AG04450 (cell line): Measurements from ENCODE around the gene HDHD2. TPM values are rescaled to one million over a fixed set of nuclear protein-coding genes. Genes with fewer than 3 reads are reported as not detected.
A peak's percentile ranks its signal among the peaks of the same experiment; 100 is the strongest.
"Not testable (repeated sequence)": the region's sequence is repeated elsewhere in the genome, so short reads cannot be mapped to it uniquely, and the experiment has no call there.

Experiments used
- CTCF ChIA-PET: fragments of 300-600, 350-600 bp; formaldehyde crosslinking; extraction: SDS; loops from one replicate; lab custom pipeline; 2022; ENCODE audit warnings: antibody characterized with exemption, inconsistent platforms; lab: Charles Lee
- POLR2A ChIA-PET: fragments of 350-600 bp; formaldehyde crosslinking; extraction: SDS; loops from one replicate; lab custom pipeline; 2021; ENCODE audit warnings: antibody characterized with exemption, inconsistent platforms; lab: Yijun Ruan, JAX
- DNase-seq: peaks from one replicate; pipeline ENCODE4 v3.0.0-alpha.2; 2011; ENCODE audit warnings: low read depth, low spot score
- H3K27ac ChIP-seq: one replicate; pipeline ENCODE4 v1.5.1; 2012; ENCODE audit warnings: low read depth, low read length, control low read depth
- H3K27me3 ChIP-seq: one replicate; pipeline ENCODE4 v1.6.0; 2012; ENCODE audit warnings: low read length; ENCODE audit not compliant: control insufficient read depth, insufficient read depth
- H3K4me3 ChIP-seq: 2 replicates; pipeline ENCODE4 v1.5.1; 2011; ENCODE audit warnings: mild to moderate bottlenecking, low read depth, low read length, control low read depth
- H3K9me3 ChIP-seq: 2 replicates; pipeline ENCODE4 v1.5.1; 2012; ENCODE audit warnings: low read length; ENCODE audit not compliant: control insufficient read depth, insufficient read depth
- polyA minus RNA-seq: library from RNA; depleted of rRNA, polyadenylated mRNA; stranded (reverse); fragments of >200 nt; gene quantifications from 2 replicates; pipeline ENCODE4 v1.2.3, GENCODE V29; 2011; rRNA and poly(A)+ RNA removed
- polyA plus RNA-seq: library from polyadenylated mRNA; depleted of rRNA; stranded (reverse); fragments of >200 nt; gene quantifications from 2 replicates; pipeline ENCODE4 v1.2.3, GENCODE V29; 2011; rRNA removed
- TF ChIP-seq, protein P1 (sequence below): IDR thresholded peaks from 2 replicates; pipeline ENCODE4 v1.5.1; 2011; ENCODE audit warnings: low read depth, low read length, control low read depth, inconsistent platforms

The HDHD2 gene, protein sequence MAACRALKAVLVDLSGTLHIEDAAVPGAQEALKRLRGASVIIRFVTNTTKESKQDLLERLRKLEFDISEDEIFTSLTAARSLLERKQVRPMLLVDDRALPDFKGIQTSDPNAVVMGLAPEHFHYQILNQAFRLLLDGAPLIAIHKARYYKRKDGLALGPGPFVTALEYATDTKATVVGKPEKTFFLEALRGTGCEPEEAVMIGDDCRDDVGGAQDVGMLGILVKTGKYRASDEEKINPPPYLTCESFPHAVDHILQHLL
- polyA plus RNA-seq (18.3 and 18.5 TPM in 2 replicates), polyA minus RNA-seq (19.3 and 22.2 TPM in 2 replicates)

DNA sequence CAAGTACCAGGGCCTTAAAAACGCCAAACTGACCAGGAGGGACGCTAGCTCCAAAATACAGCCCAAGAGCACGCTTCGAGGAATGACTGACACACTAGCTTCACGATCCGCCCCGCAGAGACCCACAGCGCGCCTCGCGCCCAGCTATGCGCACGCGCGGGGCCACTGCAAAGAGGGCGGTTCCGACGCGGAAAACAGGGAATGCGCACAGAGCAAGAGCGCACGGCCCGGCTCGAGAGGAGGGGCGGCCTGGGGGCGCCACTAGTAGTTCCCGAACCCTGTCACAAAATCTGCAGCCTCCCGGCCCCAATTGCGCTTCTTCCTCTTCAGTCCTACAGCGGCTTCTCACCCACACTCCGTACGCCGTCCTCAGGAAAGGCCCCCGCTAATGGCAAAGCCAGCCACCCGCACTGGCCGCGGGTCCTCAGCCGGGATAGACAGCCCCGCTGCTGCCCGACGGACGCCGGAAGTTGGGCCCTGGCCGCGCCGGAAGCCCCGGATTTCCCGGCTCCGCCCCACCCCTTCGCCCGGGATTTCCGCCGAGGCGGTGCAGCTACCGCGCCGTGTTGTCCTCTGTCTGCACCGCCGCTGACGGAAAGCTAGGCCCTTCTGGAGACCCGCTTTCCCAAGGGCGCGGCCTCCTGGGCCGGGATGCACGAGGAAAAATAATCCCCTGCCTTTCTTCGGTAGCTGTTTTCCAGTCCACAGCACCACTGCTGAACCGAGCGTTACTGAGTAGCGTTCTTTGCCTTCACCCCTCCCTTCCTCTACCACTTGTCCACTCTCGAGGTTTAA lies at the start of gene HDHD2:
Gene HDHD2 (minus strand): TSS at position 472 of the 795 bp plus-strand sequence. CDS start 14,061 bp downstream, outside the sequence.
- Histone ChIP-seq H3K27me3 (no peaks in the 10 kb centered on the region), H3K9me3 (no peaks in the 10 kb centered on the region; the same call in 1 of the 2 replicates), H3K4me3 (peak within 1 kb of the TSS; percentile 87), H3K27ac (peak within 1 kb of the TSS; percentile 93)
- TF ChIP-seq, protein P1, sequence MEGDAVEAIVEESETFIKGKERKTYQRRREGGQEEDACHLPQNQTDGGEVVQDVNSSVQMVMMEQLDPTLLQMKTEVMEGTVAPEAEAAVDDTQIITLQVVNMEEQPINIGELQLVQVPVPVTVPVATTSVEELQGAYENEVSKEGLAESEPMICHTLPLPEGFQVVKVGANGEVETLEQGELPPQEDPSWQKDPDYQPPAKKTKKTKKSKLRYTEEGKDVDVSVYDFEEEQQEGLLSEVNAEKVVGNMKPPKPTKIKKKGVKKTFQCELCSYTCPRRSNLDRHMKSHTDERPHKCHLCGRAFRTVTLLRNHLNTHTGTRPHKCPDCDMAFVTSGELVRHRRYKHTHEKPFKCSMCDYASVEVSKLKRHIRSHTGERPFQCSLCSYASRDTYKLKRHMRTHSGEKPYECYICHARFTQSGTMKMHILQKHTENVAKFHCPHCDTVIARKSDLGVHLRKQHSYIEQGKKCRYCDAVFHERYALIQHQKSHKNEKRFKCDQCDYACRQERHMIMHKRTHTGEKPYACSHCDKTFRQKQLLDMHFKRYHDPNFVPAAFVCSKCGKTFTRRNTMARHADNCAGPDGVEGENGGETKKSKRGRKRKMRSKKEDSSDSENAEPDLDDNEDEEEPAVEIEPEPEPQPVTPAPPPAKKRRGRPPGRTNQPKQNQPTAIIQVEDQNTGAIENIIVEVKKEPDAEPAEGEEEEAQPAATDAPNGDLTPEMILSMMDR, result no peak
- CTCF ChIA-PET, result interaction anchor here (0.6 to 2.1 kb wide), 4 partner anchors 11 to 599 kb away, joined by 4 to 6 read pairs (median 4); no protein-coding TSS in a partner anchor
- POLR2A ChIA-PET, result interaction anchor here (0.5 to 1.5 kb wide), 9 partner anchors 9 to 781 kb away, joined by 3 to 4 read pairs (median 4); partner anchors contain the start of genes KATNAL2 and PIAS2
- DNase-seq, result peak; percentile 27

DNA sequence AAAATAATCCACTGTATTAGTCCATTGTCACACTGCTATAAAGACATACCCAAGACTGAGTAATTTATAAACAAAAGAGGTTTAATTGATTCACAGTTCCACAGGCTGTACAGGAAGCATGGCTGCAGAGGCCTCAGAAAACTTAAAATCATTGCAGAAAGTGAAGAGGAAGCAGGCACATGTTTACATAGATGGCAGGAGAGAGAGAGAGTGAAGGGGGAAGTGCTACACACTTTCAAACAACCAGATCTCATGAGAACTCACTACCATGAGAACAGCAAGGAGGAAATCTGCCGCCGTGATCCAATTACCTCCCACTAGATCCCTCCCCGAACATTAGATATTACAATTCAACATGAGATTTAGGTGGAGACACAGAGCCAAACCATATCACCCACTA lies 45.7 kb upstream of the HDHD2 start:
- H3K9me3 ChIP-seq, H3K4me3 ChIP-seq, DNase-seq, H3K27me3 ChIP-seq, POLR2A ChIA-PET, H3K27ac ChIP-seq: not testable (repeated sequence)
- CTCF ChIA-PET, result interaction anchor here (2.4 kb wide), 1 partner anchor 9 kb away, joined by 6 read pairs; no protein-coding TSS in a partner anchor

DNA sequence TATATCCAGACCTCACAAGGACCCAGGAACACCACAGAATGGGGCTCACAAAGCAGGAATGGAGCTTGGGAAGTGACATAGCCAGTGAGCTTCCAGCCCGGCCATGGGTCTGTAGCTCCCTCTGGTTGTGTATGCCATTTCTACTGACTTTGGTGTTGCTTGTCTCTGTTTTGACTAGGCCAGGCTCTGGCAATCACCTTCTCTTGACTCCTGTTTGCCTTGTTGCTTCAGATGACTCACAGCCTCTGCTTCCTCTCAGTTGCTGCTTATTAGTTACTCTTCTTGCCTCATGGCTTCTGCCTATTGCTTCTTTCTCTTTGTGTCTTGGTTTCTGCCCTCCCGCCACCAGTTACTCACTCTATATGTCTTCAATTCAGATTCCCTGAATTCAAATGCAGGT lies 41.7 kb upstream of the HDHD2 start:
- peaks cover 5% of the 10 kb centered on the region for H3K27me3 ChIP-seq
- ChIA-PET POLR2A (no interaction called here), CTCF (no interaction called here)
- no peak for DNase-seq
- H3K9me3 ChIP-seq, result no peaks in the 10 kb centered on the region
- no peak overlapping the region for H3K27ac ChIP-seq
- TF ChIP-seq, protein P1, result no peak
- H3K4me3 ChIP-seq, result no peak overlapping the region

DNA sequence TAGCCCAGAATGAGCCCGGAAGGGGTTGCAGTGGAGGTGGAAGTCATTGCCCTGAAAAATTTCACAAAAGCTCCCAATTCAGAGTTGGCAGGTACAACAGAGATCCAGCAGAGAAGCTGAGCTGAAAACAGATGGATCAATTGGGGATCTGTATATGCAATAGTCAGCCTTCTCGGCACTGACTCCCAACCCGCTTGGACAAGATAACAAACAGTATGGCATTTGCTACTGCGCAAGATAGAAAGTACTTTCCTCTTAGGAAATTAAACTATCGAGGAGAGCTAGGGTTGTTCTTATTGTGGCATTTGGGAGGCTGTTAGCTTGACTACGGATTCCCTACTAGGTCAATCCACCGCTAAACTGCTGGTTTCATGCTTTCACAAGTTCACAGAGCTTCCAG lies 37.4 kb upstream of the HDHD2 start:
- TF ChIP-seq, protein P1, result no peak
- ChIA-PET POLR2A (no interaction called here), CTCF (interaction anchor here (5.6 kb wide), 1 partner anchor 17 kb away, joined by 27 read pairs; no protein-coding TSS in a partner anchor)
- no peak overlapping the region for H3K27ac ChIP-seq
- H3K9me3 ChIP-seq, result no peaks in the 10 kb centered on the region
- peaks cover 2% of the 10 kb centered on the region for H3K27me3 ChIP-seq
- H3K4me3 ChIP-seq, result no peak overlapping the region
- no peak for DNase-seq

DNA sequence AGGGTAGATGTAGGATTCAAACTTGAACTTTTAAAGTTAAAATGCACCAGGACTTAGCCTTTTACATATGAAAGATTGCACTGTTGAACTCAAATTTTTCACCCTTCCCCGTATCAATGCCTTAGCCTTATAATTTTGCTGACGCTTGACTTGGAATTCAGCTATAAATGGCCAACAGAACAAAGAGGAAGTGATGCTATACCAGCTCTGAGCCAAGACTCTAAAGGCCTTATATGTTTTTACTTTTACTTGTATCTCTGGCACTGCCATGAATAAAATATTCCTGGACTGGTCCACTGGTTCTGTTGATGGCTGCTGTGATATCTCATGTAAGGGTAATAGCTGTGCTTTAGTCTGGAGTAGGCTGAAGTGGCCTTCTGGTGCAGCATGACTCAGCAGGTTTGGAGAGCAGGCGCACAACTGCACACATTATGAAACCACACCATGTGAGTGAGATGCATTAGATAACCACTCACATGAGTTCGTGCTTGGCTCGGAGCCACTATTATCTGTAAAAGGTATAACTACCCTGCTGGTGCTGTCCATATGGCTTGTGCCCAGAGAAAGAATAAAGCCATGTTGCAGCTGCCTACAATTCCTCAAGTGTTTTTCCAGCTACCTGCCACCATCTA lies 34.2 kb upstream of the HDHD2 start:
- POLR2A ChIA-PET, result no interaction called here

DNA sequence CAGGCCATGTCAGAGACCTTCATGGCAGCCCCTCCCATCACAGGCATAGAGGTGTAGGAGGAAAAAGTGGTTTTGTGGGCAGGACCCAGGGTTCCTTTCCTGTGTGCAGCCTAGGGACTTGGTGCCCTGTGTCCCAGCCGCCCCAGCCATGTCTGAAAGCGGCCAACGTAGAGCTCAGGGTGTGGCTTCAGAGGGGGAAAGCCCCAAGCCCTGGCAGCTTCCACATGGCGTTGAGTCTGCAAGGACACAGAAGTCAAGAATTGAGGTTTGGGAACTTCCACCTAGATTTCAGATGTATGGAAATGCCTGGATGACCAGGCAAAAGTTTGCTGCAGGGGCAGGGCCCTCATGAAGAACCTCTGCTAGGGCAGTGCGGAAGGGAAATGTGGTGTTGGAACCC lies 31.9 kb upstream of the HDHD2 start:
- CTCF ChIA-PET, POLR2A ChIA-PET, H3K27me3 ChIP-seq, H3K4me3 ChIP-seq, H3K27ac ChIP-seq, DNase-seq, H3K9me3 ChIP-seq: not testable (repeated sequence)

More for the DNA sequence above, 34.2 kb upstream of the HDHD2 start:
- TF ChIP-seq, protein P1, result no peak
- CTCF ChIA-PET, result interaction anchor here (1.1 to 1.4 kb wide), 2 partner anchors 20 to 85 kb away, joined by 3 to 5 read pairs; no protein-coding TSS in a partner anchor
- Histone ChIP-seq H3K27me3 (peaks cover 2% of the 10 kb centered on the region), H3K27ac (no peak overlapping the region), H3K4me3 (no peak overlapping the region), H3K9me3 (no peaks in the 10 kb centered on the region)
- DNase-seq, result no peak
